ENCODE data around the gene PFKP.

- TF ChIP-seq CTCF (IDR thresholded peaks at IDR 0.05) (no peak), POLR2A (IDR thresholded peaks at IDR 0.05) (no peak)
These were observed 51.3 kb downstream of the PFKP start for GRCh38 chr10:3118641-3119091.
